ENCODE data around the gene YBX1. TPM values are rescaled to one million over a fixed set of nuclear protein-coding genes. Genes with fewer than 3 reads are reported as not detected.
A peak's percentile ranks its signal among the peaks of the same experiment; 100 is the strongest.

Gene YBX1
- total and polyA plus RNA-seq, 2 of the 13 experiments (the other 11 are each of a cell fraction or from before 2014, with no cell fraction given), result 339 to 628 TPM

- TF ChIP-seq, protein P1, sequence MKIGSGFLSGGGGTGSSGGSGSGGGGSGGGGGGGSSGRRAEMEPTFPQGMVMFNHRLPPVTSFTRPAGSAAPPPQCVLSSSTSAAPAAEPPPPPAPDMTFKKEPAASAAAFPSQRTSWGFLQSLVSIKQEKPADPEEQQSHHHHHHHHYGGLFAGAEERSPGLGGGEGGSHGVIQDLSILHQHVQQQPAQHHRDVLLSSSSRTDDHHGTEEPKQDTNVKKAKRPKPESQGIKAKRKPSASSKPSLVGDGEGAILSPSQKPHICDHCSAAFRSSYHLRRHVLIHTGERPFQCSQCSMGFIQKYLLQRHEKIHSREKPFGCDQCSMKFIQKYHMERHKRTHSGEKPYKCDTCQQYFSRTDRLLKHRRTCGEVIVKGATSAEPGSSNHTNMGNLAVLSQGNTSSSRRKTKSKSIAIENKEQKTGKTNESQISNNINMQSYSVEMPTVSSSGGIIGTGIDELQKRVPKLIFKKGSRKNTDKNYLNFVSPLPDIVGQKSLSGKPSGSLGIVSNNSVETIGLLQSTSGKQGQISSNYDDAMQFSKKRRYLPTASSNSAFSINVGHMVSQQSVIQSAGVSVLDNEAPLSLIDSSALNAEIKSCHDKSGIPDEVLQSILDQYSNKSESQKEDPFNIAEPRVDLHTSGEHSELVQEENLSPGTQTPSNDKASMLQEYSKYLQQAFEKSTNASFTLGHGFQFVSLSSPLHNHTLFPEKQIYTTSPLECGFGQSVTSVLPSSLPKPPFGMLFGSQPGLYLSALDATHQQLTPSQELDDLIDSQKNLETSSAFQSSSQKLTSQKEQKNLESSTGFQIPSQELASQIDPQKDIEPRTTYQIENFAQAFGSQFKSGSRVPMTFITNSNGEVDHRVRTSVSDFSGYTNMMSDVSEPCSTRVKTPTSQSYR (CRISPR knock-in tag; IDR thresholded peaks at IDR 0.05; ENCODE audit: borderline replicate concordance), result no peak; the same call in 1 of the 2 replicates
- peak; percentile 78; the same call in 1 of the 2 replicates for TF ChIP-seq ZNF691 (CRISPR knock-in tag; IDR thresholded peaks at IDR 0.05; ENCODE audit: borderline replicate concordance, low read depth)
- TF ChIP-seq LBX2 (CRISPR knock-in tag; IDR thresholded peaks at IDR 0.05; ENCODE audit: borderline replicate concordance), result no peak
- TF ChIP-seq ZSCAN25 (CRISPR knock-in tag; IDR thresholded peaks at IDR 0.05), result peak; percentile 67; the same call in 1 of the 2 replicates
- TF ChIP-seq, protein P2, sequence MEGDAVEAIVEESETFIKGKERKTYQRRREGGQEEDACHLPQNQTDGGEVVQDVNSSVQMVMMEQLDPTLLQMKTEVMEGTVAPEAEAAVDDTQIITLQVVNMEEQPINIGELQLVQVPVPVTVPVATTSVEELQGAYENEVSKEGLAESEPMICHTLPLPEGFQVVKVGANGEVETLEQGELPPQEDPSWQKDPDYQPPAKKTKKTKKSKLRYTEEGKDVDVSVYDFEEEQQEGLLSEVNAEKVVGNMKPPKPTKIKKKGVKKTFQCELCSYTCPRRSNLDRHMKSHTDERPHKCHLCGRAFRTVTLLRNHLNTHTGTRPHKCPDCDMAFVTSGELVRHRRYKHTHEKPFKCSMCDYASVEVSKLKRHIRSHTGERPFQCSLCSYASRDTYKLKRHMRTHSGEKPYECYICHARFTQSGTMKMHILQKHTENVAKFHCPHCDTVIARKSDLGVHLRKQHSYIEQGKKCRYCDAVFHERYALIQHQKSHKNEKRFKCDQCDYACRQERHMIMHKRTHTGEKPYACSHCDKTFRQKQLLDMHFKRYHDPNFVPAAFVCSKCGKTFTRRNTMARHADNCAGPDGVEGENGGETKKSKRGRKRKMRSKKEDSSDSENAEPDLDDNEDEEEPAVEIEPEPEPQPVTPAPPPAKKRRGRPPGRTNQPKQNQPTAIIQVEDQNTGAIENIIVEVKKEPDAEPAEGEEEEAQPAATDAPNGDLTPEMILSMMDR (CRISPR knock-in tag; IDR thresholded peaks at IDR 0.05), result no peak
- peak; percentile 50 for TF ChIP-seq MED1 (CRISPR knock-in tag; IDR thresholded peaks at IDR 0.05)
- peak; percentile 35; the same call in 1 of the 2 replicates for TF ChIP-seq DNMT3B (CRISPR knock-in tag; conservative IDR thresholded peaks at IDR 0.05)
- TF ChIP-seq ZNF276 (CRISPR knock-in tag; IDR thresholded peaks at IDR 0.05; ENCODE audit: low read depth), result no peak
- TF ChIP-seq ZNF280D (CRISPR knock-in tag; IDR thresholded peaks at IDR 0.05), result no peak
- TF ChIP-seq AGO2 (optimal IDR thresholded peaks at IDR 0.05; ENCODE audit: low read depth, low read length), result no peak
- TF ChIP-seq MXI1 (IDR thresholded peaks at IDR 0.05; ENCODE audit: borderline replicate concordance, low read depth, low read length), result peak; percentile 86; the same call in 1 of the 3 replicates
- no peak for TF ChIP-seq ZNF335 (CRISPR knock-in tag; IDR thresholded peaks at IDR 0.05)
- TF ChIP-seq GATAD2A (CRISPR knock-in tag; IDR thresholded peaks at IDR 0.05), result 0 out of 2 replicates have a peak, but pooled peaks have one; percentile 20
- TF ChIP-seq ZBTB7B (CRISPR knock-in tag; IDR thresholded peaks at IDR 0.05), result 0 out of 2 replicates have a peak, but pooled peaks have one; percentile 41
- TF ChIP-seq TEAD3 (CRISPR knock-in tag; optimal IDR thresholded peaks at IDR 0.05; ENCODE audit: borderline replicate concordance), result no peak
- TF ChIP-seq SP2 (CRISPR knock-in tag; IDR thresholded peaks at IDR 0.05), result peak; percentile 96
Measured at GRCh38 chr1:42681741-42682483, at the start of gene YBX1 (continued).

Measured in HepG2 (cell line).